Prostate gland (tissue), 2 donors: ENCODE measurements around the gene ARMC7. TPM values are rescaled to one million over a fixed set of nuclear protein-coding genes. Genes with fewer than 3 reads are reported as not detected.
"Not testable (repeated sequence)": the region's sequence is repeated elsewhere in the genome, so short reads cannot be mapped to it uniquely, and the experiment has no call there.

Experiments used
- DNase-seq: peaks from one replicate; pipeline ENCODE4 v3.0.0-alpha.2; 2019; ENCODE audit warnings: low spot score
- H3K27ac ChIP-seq, 2 donors: fragments of 200-600 bp; sonication (generic); 2 replicates each; pipeline ENCODE4 v1.5.1; 2017 to 2019
- H3K27me3 ChIP-seq: fragments of 200-600 bp; sonication (generic); replicated peaks from 2 replicates; pipeline ENCODE4 v1.5.1; 2019; ENCODE audit not compliant: insufficient read depth
- H3K36me3 ChIP-seq, 2 donors: fragments of 200-600 bp; sonication (generic); 1 replicate in 1 of 2; 2 replicates in 1 of 2; pipeline versions ENCODE4 v1.5.1 to v1.8.1; 2017 to 2019
- H3K4me1 ChIP-seq: fragments of 200-600 bp; sonication (generic); replicated peaks from 2 replicates; pipeline ENCODE4 v1.5.1; 2019
- H3K4me3 ChIP-seq, 2 donors: fragments of 200-600 bp; sonication (generic); 2 replicates each; pipeline ENCODE4 v1.5.1; 2017 to 2019
- H3K9me3 ChIP-seq: fragments of 200-600 bp; sonication (generic); 2 replicates; pipeline ENCODE4 v1.5.1; 2017
- POLR2A ChIP-seq: fragments of 450-650 bp; IDR thresholded peaks from one replicate; pipeline ENCODE4 v1.6.1; 2016; ENCODE audit warnings: antibody characterized with exemption, mild to moderate bottlenecking
- POLR2AphosphoS5 ChIP-seq: sonication (generic); formaldehyde crosslinking; IDR thresholded peaks from one replicate; pipeline ENCODE4 v1.6.1; 2017; ENCODE audit warnings: antibody characterized with exemption
- WGBS: methylation state at CpG from one replicate; pipeline ENCODE4 v1.1.5; 2018; 5-methylcytosine and 5-hydroxymethylcytosine counted together
- intact Hi-C: fragments of 100-400 bp; cut with DNase I; formaldehyde crosslinking; loops from one replicate; pipeline ENCODE4 v1.14.2; 2022
- total RNA-seq, 2 donors: library from RNA; depleted of rRNA; stranded (reverse); fragments of >200 nt; gene quantifications; one replicate each; pipeline ENCODE4 v1.1.0, GENCODE V29; 2016
- TF ChIP-seq, protein P1 (sequence below), 4 experiments: fragments of 200-600 bp in 2 of 4; fragments of 450-650 bp in 2 of 4; sonication (generic) in 2 of 4; IDR thresholded peaks; 1 replicate in 3 of 4; 2 replicates in 1 of 4; pipeline ENCODE4 v1.5.1; 2016 to 2019; ENCODE audit warnings: antibody characterized with exemption in 4 of 4, mild to moderate bottlenecking in 2 of 4, moderate library complexity in 2 of 4

Gene ARMC7
- total RNA-seq, 2 donors from 2014 or later = 13.6 to 15.1 TPM

DNA sequence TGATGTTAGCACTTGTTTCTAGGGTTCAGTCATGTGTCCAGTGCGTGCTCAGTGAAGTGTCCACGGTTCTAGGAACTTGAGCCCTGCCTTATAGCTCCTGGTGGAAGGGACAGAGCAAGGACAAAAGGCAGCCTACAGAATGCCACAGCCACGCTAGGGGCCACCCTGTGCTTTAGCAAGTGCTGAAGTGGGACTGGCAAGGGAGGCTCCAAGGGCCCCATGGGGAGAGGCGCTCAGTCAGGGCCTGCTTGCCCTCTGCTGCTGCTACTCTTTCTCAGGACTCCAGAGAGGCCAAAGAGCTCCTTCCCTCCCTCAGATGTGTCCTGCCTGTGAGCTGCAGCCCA, 15.0 kb downstream of the ARMC7 start:
- Histone ChIP-seq H3K27me3 (no peaks in the 10 kb centered on the region), H3K4me1 (no peaks in the 10 kb centered on the region), H3K27ac (no peak overlapping the region), H3K4me3 (no peak overlapping the region), H3K36me3 (no peaks in the 10 kb centered on the region), H3K9me3 (no peaks in the 10 kb centered on the region)
- intact Hi-C loops = no loop called here
- TF ChIP-seq POLR2A = no peak
- TF ChIP-seq, protein P1, sequence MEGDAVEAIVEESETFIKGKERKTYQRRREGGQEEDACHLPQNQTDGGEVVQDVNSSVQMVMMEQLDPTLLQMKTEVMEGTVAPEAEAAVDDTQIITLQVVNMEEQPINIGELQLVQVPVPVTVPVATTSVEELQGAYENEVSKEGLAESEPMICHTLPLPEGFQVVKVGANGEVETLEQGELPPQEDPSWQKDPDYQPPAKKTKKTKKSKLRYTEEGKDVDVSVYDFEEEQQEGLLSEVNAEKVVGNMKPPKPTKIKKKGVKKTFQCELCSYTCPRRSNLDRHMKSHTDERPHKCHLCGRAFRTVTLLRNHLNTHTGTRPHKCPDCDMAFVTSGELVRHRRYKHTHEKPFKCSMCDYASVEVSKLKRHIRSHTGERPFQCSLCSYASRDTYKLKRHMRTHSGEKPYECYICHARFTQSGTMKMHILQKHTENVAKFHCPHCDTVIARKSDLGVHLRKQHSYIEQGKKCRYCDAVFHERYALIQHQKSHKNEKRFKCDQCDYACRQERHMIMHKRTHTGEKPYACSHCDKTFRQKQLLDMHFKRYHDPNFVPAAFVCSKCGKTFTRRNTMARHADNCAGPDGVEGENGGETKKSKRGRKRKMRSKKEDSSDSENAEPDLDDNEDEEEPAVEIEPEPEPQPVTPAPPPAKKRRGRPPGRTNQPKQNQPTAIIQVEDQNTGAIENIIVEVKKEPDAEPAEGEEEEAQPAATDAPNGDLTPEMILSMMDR (IDR thresholded peaks at IDR 0.05) = no peak
- TF ChIP-seq POLR2AphosphoS5 = no peak
- DNase-seq = no peak
- WGBS = 86% methylated on average over 4 of the region's 4 CpGs

GRCh38 chr17:75125984-75126383, 16.2 kb downstream of the ARMC7 start:
- intact Hi-C loops = no loop called here
- TF ChIP-seq, protein P1 (IDR thresholded peaks at IDR 0.05) = no peak
- TF ChIP-seq POLR2A (no peak), POLR2AphosphoS5 (no peak)
- H3K27ac ChIP-seq = no peak overlapping the region
- H3K9me3 ChIP-seq = no peaks in the 10 kb centered on the region
- no peaks in the 10 kb centered on the region for H3K27me3 ChIP-seq
- no peak overlapping the region for H3K4me3 ChIP-seq
- no peaks in the 10 kb centered on the region for H3K36me3 ChIP-seq
- 61% methylated on average over 3 of the region's 3 CpGs for WGBS
- DNase-seq = no peak
- peaks cover 5% of the 10 kb centered on the region for H3K4me1 ChIP-seq

GRCh38 chr17:75126954-75127353, 17.2 kb downstream of the ARMC7 start:
- H3K4me1 ChIP-seq = peaks cover 5% of the 10 kb centered on the region
- no peak overlapping the region for H3K27ac ChIP-seq
- no peaks in the 10 kb centered on the region for H3K27me3 ChIP-seq
- 97% methylated on average over 8 of the region's 8 CpGs for WGBS
- intact Hi-C loops = no loop called here
- H3K4me3 ChIP-seq = no peak overlapping the region
- H3K9me3 ChIP-seq = no peaks in the 10 kb centered on the region
- TF ChIP-seq POLR2AphosphoS5 (no peak), POLR2A (no peak)
- TF ChIP-seq, protein P1 (IDR thresholded peaks at IDR 0.05) = no peak
- no peaks in the 10 kb centered on the region for H3K36me3 ChIP-seq
- no peak for DNase-seq

- H3K36me3 ChIP-seq, H3K9me3 ChIP-seq, H3K4me3 ChIP-seq, H3K27me3 ChIP-seq, DNase-seq, intact Hi-C loops, H3K4me1 ChIP-seq: not testable (repeated sequence)
- H3K27ac ChIP-seq = peak overlapping the region in 1 of 2 donors; percentile 18
- whole genome bisulfite sequencing = 63% methylated on average over 5 of the region's 5 CpGs
Observed at GRCh38 chr17:75127936-75128335, 18.2 kb downstream of the ARMC7 start.

- no peak for DNase-seq
- Histone ChIP-seq H3K27me3 (no peaks in the 10 kb centered on the region), H3K36me3 (no peaks in the 10 kb centered on the region), H3K9me3 (no peaks in the 10 kb centered on the region), H3K4me1 (peaks cover 5% of the 10 kb centered on the region), H3K4me3 (no peak overlapping the region), H3K27ac (no peak overlapping the region)
- WGBS = 83% methylated on average over 33 of the region's 33 CpGs
- no peak for TF ChIP-seq POLR2A
- TF ChIP-seq, protein P1 (IDR thresholded peaks at IDR 0.05) = no peak
- no peak for TF ChIP-seq POLR2AphosphoS5
- intact Hi-C loops = no loop called here
Observed at GRCh38 chr17:75128694-75129505, 19.1 kb downstream of the ARMC7 start.
